Brain pericyte (primary cell): ENCODE data around the gene LRP8.
"Not testable (repeated sequence)": the region's sequence is repeated elsewhere in the genome, so short reads cannot be mapped to it uniquely, and the experiment has no call there.

ENCODE experiments used
- DNase-seq: peaks from one replicate; pipeline ENCODE4 v3.0.0-alpha.2; 2012; ENCODE audit warnings: low read depth, low spot score

LRP8 gene

GRCh38 chr1:53284224-53285020, 43.4 kb downstream of the LRP8 start:
- no peak for DNase-seq

- DNase-seq: not testable (repeated sequence)
These were observed 44.7 kb downstream of the LRP8 start for GRCh38 chr1:53283156-53283555.

- no peak for DNase-seq
These were observed 46.7 kb downstream of the LRP8 start for GRCh38 chr1:53281133-53281532.

- DNase-seq: no peak
These were observed 47.4 kb downstream of the LRP8 start for GRCh38 chr1:53280496-53280895.

- DNase-seq: no peak
These were observed 48.3 kb downstream of the LRP8 start for GRCh38 chr1:53279296-53280200.

GRCh38 chr1:53278298-53278725, 49.6 kb downstream of the LRP8 start:
- DNase-seq: no peak

- no peak for DNase-seq
These were observed 50.5 kb downstream of the LRP8 start for GRCh38 chr1:53277326-53277725.

- no peak for DNase-seq
These were observed 51.0 kb downstream of the LRP8 start for GRCh38 chr1:53276902-53277281.

GRCh38 chr1:53276153-53276901, 51.5 kb downstream of the LRP8 start:
- no peak for DNase-seq

GRCh38 chr1:53275566-53275965, 52.3 kb downstream of the LRP8 start:
- no peak for DNase-seq

GRCh38 chr1:53274541-53275185, 53.2 kb downstream of the LRP8 start:
- DNase-seq: no peak

GRCh38 chr1:53274026-53274425, 53.8 kb downstream of the LRP8 start:
- no peak for DNase-seq

- DNase-seq: no peak
These were observed 54.3 kb downstream of the LRP8 start for GRCh38 chr1:53273526-53273925.

GRCh38 chr1:53272349-53272748, 55.5 kb downstream of the LRP8 start:
- DNase-seq: no peak

- DNase-seq: no peak
These were observed 56.3 kb downstream of the LRP8 start for GRCh38 chr1:53271446-53272090.

- no peak for DNase-seq
These were observed 57.0 kb downstream of the LRP8 start for GRCh38 chr1:53270873-53271272.

GRCh38 chr1:53270107-53270506, 57.8 kb downstream of the LRP8 start:
- no peak for DNase-seq

- DNase-seq: no peak
These were observed 60.1 kb downstream of the LRP8 start for GRCh38 chr1:53267761-53268160.

GRCh38 chr1:53266038-53266437, 61.8 kb downstream of the LRP8 start:
- no peak for DNase-seq

GRCh38 chr1:53265581-53265980, 62.3 kb downstream of the LRP8 start:
- no peak for DNase-seq

- DNase-seq: no peak
These were observed 63.8 kb downstream of the LRP8 start for GRCh38 chr1:53264048-53264447.
